Ecto neural progenitor cell (in vitro differentiated cells): ENCODE results near the gene COL4A3.
"Not testable (repeated sequence)": the region's sequence is repeated elsewhere in the genome, so short reads cannot be mapped to it uniquely, and the experiment has no call there.

Experiments used
- DNase-seq: peaks from one replicate; pipeline ENCODE4 v3.0.0-alpha.2; 2018; ENCODE audit warnings: low spot score

Gene COL4A3

DNA sequence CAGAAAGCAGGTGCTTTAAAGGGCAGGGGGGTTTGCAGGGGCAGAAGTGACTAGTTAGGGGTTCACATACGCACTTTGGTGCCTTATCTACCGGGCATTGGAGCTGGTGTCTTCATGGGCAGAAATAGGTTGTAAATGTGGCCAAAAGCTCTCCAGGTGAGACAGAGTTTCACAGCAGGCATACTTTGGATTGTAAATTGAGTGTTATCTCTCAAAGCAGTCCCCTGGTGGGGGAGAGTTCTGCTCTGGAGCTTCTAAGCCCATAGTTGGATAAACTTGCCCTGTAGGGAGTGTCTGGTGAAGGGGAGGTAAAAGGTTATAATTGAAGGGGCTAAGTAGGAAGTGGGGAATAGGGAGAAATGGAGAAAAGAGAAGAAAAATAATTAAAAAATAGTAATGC lies 43.1 kb downstream of the COL4A3 start:
- no peak for DNase-seq

DNA sequence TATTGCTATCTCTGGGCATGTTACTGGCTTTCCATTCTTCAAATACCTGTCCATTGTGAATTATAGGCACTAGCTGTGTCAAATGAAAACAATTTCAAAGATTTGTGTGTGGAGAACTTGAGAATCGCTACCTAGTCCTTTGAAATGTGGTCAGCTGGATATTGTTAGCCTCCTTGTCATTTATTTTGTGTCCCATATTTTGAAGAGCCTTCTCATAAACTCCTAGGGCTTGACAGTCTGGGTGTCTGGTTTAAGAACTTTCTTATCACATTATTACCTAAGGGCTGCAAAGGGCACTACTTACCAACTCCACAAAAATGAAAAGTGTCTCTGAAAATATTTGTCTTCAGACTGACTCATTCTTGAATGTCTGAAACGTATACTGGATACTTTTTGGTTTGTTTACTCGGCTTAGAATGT lies 50.2 kb downstream of the COL4A3 start:
- no peak for DNase-seq

DNA sequence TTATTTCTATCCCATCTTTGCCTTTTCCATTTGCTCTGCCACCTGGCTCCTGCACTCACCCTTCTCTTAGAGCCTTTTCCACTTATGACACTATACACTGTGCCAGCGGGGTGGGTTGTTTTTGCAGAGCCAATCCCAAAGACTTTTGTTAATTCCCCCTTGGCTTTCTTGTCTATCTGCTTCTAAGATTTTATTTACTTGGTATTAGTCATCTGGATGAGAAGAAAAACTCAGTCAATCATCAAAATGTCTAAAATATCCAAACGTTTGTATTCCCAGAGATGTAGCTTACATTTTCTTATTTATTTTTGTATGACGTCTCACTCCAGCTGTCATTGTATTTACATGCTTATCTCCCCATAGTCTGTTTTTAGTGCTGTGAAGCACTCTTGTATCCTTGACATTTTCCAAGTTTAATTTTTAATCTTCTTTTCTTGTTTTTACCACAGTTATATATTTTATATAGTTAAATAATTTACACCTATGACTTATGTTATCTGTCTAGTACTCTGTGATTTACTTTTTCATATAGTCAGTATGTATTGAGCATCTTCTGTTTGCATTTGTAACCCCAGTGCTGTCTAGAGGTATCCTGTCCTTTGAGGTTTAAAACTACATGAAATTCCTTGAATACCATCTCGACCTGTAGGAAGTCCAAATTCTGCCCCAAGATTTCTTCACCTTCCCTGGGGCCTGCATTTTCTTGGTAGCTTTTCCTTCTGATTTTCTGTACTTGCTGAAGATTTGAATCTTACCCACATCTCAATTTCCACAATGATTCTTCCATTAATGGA lies 55.1 kb downstream of the COL4A3 start:
- DNase-seq, result no peak

DNA sequence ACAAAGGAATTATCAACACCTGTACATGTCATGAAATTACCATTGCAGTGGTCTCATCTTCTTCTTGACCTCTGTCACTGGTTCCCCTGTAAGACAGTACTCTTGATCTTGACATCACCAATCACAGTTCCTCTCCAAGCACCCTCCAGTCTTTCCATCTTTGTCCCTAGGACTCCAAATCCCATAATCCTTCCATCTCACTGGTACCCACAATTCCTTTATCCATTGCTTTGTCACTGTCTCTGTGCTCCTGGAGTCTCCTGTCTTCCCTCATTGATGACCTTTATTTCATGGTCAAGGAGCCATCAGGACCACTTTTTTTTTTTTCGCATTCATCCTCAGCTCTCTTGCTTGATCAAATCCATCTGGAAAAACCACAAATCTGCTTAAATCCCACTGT lies 56.7 kb downstream of the COL4A3 start:
- no peak for DNase-seq

GRCh38 chr2:227222292-227222691 lies 57.9 kb downstream of the COL4A3 start:
- DNase-seq, result no peak

GRCh38 chr2:227225641-227226040 lies 61.2 kb downstream of the COL4A3 start:
- not testable (repeated sequence) for DNase-seq

- no peak for DNase-seq
These were observed 63.7 kb downstream of the COL4A3 start for GRCh38 chr2:227228061-227228667.

GRCh38 chr2:227230151-227230550 lies 65.7 kb downstream of the COL4A3 start:
- DNase-seq, result no peak

GRCh38 chr2:227234429-227234828 lies 70.0 kb downstream of the COL4A3 start:
- DNase-seq, result no peak

GRCh38 chr2:227237786-227238185 lies 73.4 kb downstream of the COL4A3 start:
- no peak for DNase-seq

DNA sequence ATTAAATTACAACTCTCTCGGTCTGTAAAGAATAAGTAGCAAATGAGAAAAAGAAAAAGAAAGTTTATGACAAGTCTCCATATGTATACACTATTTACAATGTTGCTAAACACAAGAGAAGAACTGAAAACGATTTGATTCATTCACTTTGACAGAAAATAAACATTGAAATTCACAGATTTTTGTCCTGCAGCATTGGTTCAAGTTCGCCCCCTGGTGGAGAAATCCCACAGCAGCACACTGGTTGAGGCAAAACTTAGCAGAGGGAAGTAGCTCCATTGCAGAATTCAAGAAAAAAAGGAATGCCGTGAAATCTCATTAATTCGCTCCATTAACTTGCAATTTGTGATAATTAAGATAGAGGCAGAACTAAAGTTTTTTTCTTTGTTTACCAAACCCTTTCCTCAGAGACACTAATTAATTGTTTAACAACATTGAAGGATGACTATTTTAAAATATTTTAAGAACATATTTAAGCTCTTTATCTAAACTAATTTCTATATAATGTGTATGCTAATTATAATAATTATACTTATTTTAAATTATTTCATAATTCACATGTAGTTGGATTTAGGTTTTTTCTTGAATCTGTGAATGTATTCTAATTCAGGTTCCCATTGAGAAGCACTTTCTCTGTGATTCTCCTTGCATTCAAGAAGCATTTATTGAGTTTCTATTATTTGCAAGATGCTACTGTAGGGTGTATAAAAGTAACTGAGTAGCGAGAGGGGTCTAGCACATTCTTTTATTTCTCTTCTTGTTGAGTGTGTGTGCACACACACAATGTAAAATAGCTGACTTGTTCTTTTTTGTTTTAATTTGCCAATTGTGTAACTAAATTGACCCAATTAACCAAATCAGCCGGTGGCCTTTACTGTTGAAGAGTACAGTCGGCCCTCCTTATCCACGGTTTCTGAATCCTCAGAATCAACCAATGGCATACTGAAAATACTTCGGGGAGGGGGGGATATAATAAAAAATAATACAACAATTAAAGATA lies 74.1 kb downstream of the COL4A3 start:
- DNase-seq, result peak; percentile 77

GRCh38 chr2:227241005-227241404 lies 76.6 kb downstream of the COL4A3 start:
- no peak for DNase-seq

DNA sequence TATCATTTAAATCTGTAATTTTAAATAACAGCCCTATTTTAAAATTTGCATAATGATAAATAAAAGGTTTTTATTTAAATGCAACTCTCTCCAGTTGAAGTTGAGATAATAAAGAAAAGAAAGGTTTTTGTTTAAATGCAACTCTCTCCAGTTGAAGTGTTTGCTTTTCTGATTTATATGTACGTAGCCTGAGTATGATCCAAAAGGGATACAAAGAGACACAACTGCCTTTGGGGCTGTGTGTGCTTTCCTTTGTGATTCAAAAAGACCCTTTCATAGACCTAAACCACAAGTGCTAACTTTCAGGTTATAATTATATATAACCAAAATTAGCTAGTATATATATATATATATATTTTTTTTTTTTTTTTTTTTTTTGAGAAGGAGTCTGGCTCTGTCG lies 84.5 kb downstream of the COL4A3 start:
- no peak for DNase-seq

DNA sequence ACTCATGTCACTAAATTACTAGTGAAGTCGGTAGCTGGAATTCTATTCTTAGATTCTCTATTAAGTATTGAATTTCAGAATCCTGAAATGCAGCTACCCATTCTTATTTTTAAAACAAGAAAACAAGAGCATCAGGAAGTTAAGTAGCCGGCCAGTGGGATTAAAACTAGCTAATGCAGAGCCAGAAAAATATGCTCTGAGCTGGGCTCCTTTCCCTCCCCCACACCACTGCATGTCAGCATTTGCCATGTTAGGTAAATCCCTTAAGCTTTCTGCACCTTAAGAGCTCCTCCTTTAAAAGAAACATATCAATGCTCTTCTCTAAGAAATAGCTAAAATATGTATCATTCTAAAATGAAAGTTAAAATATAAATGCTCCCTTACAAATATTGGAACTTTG lies 88.4 kb downstream of the COL4A3 start:
- no peak for DNase-seq

GRCh38 chr2:227256605-227257004 lies 92.2 kb downstream of the COL4A3 start:
- no peak for DNase-seq

DNA sequence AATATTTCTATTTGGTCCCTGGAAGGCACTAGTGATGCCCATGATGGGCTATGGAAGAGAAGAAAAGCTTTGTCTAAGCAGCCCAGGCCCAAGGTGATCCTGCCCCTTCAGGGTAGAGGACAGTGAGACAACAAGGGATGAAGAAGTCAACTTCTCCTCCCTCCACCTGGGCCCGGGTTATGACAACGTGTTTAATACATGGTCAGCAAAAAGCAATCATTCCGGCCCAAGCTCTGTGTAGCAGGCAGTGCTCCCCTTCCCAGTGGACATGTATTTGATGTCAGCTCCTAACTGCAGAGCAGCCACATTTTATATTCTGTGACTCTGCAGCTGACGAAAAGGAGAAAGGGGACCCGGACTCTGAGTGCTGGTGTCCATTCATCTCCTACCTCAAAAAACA lies 93.4 kb downstream of the COL4A3 start:
- no peak for DNase-seq

GRCh38 chr2:227260041-227260440 lies 95.6 kb downstream of the COL4A3 start:
- no peak for DNase-seq

DNA sequence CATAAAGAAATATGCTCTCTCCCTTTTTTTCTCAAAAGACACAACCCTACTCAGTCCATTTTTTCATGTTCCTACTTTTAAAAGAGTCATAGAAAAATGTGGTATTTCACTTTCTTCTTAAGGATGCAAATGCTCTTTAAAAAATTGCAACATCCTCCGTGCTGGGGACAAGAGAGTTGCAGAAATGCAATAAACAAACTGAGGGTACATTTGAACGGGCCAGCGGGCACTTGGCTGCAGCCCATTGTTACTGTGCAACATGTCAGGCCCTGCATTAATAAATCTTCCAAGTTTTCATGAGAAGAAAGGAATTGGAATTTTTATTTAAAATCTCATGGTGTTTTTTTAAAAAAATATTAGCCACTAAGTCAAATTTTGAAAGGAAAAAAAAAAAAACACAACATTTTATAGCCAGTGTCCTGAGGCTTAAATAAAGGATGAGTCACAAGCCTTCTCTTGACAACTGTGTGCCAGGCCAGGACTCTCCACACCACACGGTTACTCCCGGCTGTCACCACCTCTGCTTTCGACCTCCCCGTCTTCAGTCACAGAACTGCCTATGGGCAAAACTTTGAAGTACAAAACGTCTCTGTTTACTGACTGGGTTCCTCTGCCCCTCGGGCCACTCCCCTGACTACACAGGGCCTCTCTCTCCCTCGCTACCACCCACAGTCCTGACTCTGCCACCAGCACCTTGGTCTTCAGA lies 103.1 kb downstream of the COL4A3 start:
- DNase-seq, result no peak

- DNase-seq, result no peak
These were observed 116.5 kb downstream of the COL4A3 start for GRCh38 chr2:227280895-227281294.

DNA sequence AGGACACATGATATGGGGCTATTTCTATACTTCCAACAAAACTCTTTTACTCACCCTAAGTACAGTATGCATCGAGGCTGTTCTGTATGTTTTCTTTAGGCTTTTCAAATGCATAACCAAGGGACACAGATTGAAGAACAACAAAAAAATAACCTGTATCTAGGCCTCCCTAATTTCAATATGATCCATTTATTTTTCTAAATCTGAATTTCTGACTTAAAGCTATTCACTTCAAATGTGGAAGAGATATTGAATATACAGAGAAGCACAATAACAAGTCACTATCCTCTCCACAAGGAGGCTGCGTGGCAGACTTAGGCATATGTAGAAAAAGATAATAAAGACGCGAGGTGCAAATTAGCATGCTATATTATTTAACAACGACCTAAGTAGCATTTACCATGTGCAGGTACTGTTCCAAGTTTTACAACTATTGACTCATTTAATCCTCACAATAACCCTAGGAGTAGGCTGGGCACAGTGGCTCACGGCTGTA lies 121.4 kb downstream of the COL4A3 start:
- DNase-seq, result no peak

DNA sequence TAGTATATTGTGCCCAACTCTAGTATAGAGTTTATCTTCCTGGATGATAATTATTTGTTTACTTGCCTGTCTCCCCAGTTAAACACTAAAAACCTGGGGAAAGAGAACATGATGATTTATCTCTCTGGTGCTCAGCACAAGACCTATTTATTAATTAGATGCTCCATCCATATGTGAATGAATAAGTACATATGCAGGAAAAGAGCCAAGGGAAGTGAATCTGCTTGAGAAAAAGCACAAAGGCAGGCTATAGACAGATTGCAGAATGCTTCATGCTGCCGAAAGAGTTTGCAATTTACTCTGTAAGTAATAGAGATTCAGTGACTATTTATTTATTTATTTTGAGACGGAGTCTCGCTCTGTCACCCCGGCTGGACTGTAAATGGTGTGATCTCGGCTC lies 123.3 kb downstream of the COL4A3 start:
- no peak for DNase-seq

GRCh38 chr2:227292314-227292713 lies 127.9 kb downstream of the COL4A3 start:
- DNase-seq, result no peak
